Left lobe of liver (tissue), 2 donors: Measurements from ENCODE around the gene PDCD2. TPM values are rescaled to one million over a fixed set of nuclear protein-coding genes. Genes with fewer than 3 reads are reported as not detected.
"Not testable (repeated sequence)": the region's sequence is repeated elsewhere in the genome, so short reads cannot be mapped to it uniquely, and the experiment has no call there.

ENCODE experiments used
- ATAC-seq: fragments of 200-7000 bp; cut with Tn5 transposase; one replicate; pipeline ENCODE4 v1.9.1; 2020; ENCODE audit warnings: mild to moderate bottlenecking, moderate library complexity
- DNase-seq: peaks from one replicate; pipeline ENCODE4 v3.0.0-alpha.2; 2020; ENCODE audit warnings: low spot score
- total RNA-seq: library from RNA; stranded (reverse); gene quantifications from one replicate; pipeline ENCODE4 v1.2.1, GENCODE V29; 2021
- donor health status: DM: no; HTN: no; CAD: no; lungs with moderate emphysema.
- donor health status: DM: no; HTN: yes; CAD: no.

Gene PDCD2
- total RNA-seq, 1 donor from 2014 or later = 22.2 TPM

DNA sequence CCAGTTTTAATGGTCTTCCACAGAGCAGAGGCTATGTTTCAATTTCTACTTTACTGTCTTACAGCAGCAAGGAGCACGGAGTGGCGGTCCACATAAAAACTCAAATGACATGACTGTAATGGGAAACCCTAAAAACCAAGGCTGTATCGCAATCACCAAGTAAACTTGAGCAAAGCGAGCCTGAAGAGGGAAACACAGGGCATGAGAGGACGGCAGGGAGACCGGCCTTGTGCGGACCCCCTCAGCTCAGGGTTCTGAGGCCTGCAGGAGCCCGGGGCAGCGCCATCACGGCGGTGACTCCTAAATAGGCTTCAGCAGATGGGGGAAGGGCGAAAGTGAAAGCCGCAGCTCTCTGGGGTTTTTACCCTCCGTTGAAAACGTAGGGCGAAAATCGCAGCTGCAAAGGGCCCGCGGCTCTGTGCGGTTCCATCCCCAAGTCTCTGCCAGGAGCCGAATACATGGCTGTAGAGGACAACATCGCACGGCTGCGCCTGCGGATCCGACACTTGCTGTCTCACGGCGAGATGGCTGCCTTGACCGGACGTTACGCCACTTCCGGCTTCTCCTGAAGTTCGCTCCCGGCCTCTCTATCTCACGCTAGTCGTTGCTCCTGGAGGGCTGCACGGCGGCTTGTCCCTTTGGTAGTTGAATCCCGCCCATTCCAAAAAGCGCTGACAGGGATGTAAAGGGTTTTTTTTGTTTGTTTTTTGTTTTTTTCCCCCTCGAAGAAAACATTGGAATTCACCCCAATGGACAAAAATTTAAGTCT, 31.5 kb downstream of the PDCD2 start, which contains the start of gene PSMB1:
Gene PSMB1, minus strand, starts transcription at position 543 of the 769 bp plus-strand sequence. Its CDS starts 65 bp downstream, at position 478.
- peak; percentile 84 for ATAC-seq
- DNase-seq = peak; percentile 95

DNA sequence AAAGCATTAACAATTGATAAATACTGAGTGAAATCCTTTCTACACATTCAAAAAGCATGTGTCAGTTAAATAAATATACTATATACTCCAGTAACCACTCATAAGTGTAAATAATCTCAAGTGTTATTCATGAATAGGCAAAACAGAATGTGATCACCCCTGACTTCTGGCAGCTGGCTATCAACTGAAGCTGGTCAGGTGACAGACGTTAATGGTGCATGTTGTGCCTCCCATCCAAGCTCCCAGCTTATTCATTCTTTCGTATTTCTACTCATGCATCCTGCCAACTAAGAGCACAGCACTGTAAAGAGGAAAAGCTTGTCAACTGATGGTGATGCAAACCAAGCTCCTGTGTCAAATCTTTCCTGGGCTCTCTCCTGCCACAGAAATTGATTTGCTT, 39.0 kb downstream of the PDCD2 start:
- ATAC-seq (no peak), DNase-seq (no peak)

DNA sequence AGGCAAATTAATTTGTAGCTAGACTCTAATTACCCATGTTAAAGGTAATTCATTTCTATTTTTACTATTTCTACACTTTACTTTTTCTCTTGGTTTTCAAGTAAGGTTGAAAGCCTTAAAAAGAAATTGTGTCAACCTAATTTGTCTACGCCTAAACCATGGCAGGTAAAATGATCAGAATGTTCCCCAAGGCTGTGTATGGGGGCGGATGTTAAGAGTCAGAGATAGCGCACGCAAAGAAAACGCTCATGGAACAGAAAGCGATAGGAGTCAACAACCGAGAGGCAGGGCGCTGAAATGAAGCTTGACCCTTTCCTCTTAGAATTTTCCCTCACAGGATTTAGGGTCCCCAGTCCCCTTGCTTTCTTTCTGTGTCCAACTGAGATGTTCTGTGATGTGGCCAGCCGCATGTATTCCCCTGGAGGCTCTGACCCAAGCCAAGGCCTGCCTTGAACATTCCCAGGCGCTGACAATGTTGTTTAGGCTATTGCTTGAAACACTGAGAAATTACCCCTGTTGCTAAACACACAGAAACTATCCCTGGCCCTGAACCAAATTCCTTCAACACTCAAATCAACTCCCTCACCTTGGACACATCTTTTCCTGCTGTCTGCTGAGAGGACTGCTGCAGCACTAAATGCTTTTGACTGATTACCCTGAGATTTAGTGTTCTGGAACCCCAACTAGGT, 42.3 kb downstream of the PDCD2 start:
- DNase-seq (no peak), ATAC-seq (no peak)

GRCh38 chr6:170537329-170537728, 47.1 kb downstream of the PDCD2 start:
- ATAC-seq (peak; percentile 64), DNase-seq (no peak)

GRCh38 chr6:170536671-170537070, 47.8 kb downstream of the PDCD2 start:
- DNase-seq = no peak

DNA sequence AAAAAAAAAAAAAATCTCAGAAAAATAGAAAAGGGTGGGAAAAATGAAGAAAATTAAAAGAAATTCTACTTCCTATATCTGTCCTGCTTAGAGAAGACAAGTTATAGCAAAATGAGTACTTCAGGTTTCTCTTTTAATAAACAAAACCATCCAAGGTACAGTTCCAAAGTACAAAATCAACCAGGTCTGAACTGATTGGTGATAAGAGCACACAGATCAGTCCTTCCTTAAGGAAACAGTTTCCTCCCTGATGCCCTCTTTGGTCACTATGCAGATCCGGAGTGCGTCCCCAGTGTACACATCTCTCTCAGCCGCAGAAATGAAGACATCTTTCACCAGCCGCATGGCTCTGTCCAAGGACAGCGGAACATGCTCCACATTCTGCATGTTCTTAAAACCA, 49.4 kb downstream of the PDCD2 start:
- ATAC-seq (peak; percentile 60), DNase-seq (no peak)

More at GRCh38 chr6:170536671-170537070, 47.8 kb downstream of the PDCD2 start:
- ATAC-seq = no peak

DNA sequence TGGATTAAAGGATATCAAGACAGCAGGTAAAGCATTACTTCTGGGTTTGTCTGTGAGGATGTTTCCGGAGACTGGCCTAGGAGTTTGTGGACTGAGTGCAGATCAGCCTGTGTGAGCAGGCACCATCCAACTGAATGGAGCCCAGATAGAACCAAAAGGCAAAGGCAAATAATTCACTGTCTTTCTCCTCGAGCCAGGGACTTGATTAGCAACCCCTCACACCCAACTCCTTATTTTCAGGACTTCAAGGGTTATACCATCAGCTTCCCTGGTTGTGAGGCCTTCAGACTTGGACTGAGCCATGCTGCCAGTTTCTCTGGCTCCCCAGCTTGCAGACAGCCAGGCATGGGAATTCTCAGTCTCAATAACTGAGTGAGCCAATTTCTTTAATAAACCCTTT, 50.6 kb downstream of the PDCD2 start:
- DNase-seq (no peak), ATAC-seq (no peak)

DNA sequence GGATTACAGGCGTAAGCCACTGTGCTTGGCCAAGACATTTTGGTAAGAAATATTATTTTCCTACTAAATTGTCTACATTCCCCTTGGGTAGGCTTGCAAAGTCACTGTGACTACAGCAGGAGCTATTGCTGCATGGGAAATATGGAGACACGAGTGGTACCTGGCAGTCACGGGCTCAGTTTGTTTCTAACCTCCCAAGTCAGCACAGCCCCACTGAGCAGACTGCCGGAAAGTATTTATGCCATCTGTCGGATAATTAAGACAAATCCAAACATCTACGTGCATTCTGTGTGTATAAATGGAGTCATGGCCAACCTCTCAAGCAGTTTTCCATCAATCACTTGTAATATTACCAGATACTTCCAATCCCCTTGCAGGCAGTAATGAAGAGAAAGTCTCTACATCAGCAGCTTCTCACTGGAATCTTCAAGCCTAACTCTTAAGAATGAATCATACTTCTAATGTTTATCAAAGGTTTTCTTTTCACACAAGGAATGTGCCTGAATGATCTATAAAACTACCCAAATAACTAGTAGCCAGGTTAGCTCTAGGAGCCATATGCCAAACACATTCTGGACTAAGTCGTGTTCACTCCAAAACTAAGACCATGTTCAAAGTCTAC, 51.5 kb downstream of the PDCD2 start:
- DNase-seq (no peak), ATAC-seq (no peak)

GRCh38 chr6:170529839-170530469, 54.5 kb downstream of the PDCD2 start:
- peak; percentile 99 for ATAC-seq
- peak; percentile 87 for DNase-seq

GRCh38 chr6:170527995-170528394, 56.4 kb downstream of the PDCD2 start:
- DNase-seq, ATAC-seq: not testable (repeated sequence)

DNA sequence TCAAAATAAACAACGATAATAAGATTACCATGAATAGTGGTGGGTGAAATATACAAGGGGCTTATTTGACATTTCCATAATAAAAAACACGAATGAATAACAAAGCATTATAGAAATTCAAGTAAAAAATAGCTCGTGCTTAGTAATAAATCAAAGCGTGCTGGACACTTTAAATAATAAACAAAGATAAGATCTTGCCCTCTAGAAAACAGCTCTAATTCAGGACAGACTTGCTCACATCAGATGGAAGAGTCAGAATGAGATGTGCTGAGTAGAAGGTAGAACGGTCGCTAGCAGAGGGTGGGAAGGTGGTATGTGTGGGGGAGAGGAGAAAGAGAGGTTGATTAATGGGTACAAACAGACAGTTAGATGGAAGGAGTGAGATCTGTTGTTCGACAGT, 58.6 kb downstream of the PDCD2 start:
- DNase-seq (no peak), ATAC-seq (no peak)

Other genes starting within 250 kb of the PDCD2 start
- 89.8 TPM for gene PSMB1, start 31.3 kb downstream of the PDCD2 start, total RNA-seq
- gene TBP, start 30.3 kb downstream of the PDCD2 start, total RNA-seq = 6.4 TPM